GM12878 (cell line): ENCODE results near the gene SLC16A6. TPM values are rescaled to one million over a fixed set of nuclear protein-coding genes. Genes with fewer than 3 reads are reported as not detected.
A peak's percentile ranks its signal among the peaks of the same experiment; 100 is the strongest.

Experiments used
- BACH1 ChIP-seq: fragments of 450-650 bp; IDR thresholded peaks from 2 replicates; pipeline ENCODE4 v1.6.1; 2017; ENCODE audit warnings: mild to moderate bottlenecking, borderline replicate concordance
- BHLHE40 ChIP-seq, 2 experiments: fragments of 450-650 bp in 1 of 2; IDR thresholded peaks; 2 replicates each; pipeline ENCODE4 v1.6.1; 2011 to 2017; ENCODE audit warnings: low read depth in 2 of 2, borderline replicate concordance in 1 of 2, improper control_type of control experiment in 1 of 2, low read length in 1 of 2, mild to moderate bottlenecking in 1 of 2
- ESRRA ChIP-seq: IDR thresholded peaks from 2 replicates; pipeline ENCODE4 v1.6.1; 2012; ENCODE audit warnings: mild to moderate bottlenecking, low read length, improper control_type of control experiment
- IKZF1 ChIP-seq: fragments of 450-650 bp; conservative IDR thresholded peaks from 2 replicates; pipeline ENCODE4 v1.6.1; 2017; ENCODE audit warnings: antibody characterized with exemption, mild to moderate bottlenecking
- MLLT1 ChIP-seq: fragments of 450-650 bp; IDR thresholded peaks from 2 replicates; pipeline ENCODE4 v1.6.1; 2016; ENCODE audit warnings: mild to moderate bottlenecking
- MYB ChIP-seq: fragments of 150-350 bp; IDR thresholded peaks from 2 replicates; pipeline ENCODE4 v1.6.1; 2014; ENCODE audit warnings: mild to moderate bottlenecking, low read depth, low read length, borderline replicate concordance
- PAX8 ChIP-seq: fragments of 450-650 bp; IDR thresholded peaks from 2 replicates; pipeline ENCODE4 v1.6.1; 2017; ENCODE audit warnings: mild to moderate bottlenecking, moderate library complexity
- POLR2AphosphoS5 ChIP-seq: IDR thresholded peaks from 2 replicates; pipeline ENCODE4 v1.6.1; 2011; ENCODE audit warnings: mild to moderate bottlenecking, low read length, inconsistent platforms
- RB1 ChIP-seq: fragments of 450-650 bp; formaldehyde crosslinking; IDR thresholded peaks from 2 replicates; pipeline ENCODE4 v1.6.1; 2017; ENCODE audit warnings: mild to moderate bottlenecking, borderline replicate concordance
- RUNX3 ChIP-seq: IDR thresholded peaks from 2 replicates; pipeline ENCODE4 v1.6.1; 2012; ENCODE audit warnings: low read length, inconsistent platforms
- SIN3A ChIP-seq: IDR thresholded peaks from 2 replicates; pipeline ENCODE4 v1.6.1; 2012; ENCODE audit warnings: low read depth, low read length, improper control_type of control experiment
- SIX5 ChIP-seq: IDR thresholded peaks from 2 replicates; pipeline ENCODE4 v1.6.1; 2011; ENCODE audit warnings: mild to moderate bottlenecking, low read depth, low read length, moderate library complexity; ENCODE audit not compliant: severe bottlenecking
- SMAD5 ChIP-seq: IDR thresholded peaks from 2 replicates; pipeline ENCODE4 v1.6.1; 2016; ENCODE audit warnings: antibody characterized with exemption, low read depth
- SMARCA5 ChIP-seq: fragments of 450-650 bp; IDR thresholded peaks from 2 replicates; pipeline ENCODE4 v1.6.1; 2017; ENCODE audit warnings: mild to moderate bottlenecking
- TCF3 ChIP-seq: IDR thresholded peaks from 2 replicates; pipeline ENCODE4 v1.6.1; 2012; ENCODE audit warnings: low read depth, mild to moderate bottlenecking, low read length, borderline replicate concordance; ENCODE audit not compliant: insufficient read depth
- TCF7 ChIP-seq: IDR thresholded peaks from 2 replicates; pipeline ENCODE4 v1.6.1; 2014; ENCODE audit warnings: antibody characterized with exemption, borderline replicate concordance
- polyA plus RNA-seq, 11 experiments: library from polyadenylated mRNA; depleted of rRNA in 4 of 11; unstranded in 6 of 11; stranded (reverse) in 5 of 11; fragments of >200 nt; fragmentation: Nextera tagmentation in 4 of 11; fragmentation: Illumina TruSeq in 1 of 11; extraction: Ambion mirVana in 4 of 11; extraction: Trizol in 1 of 11; gene quantifications; 1 replicate in 1 of 11; 2 replicates in 10 of 11; pipeline versions ENCODE4 v1.2.1 to v1.2.3, GENCODE V29; 2011 to 2016; ENCODE audit warnings: inconsistent platforms in 2 of 11, missing spikeins in 2 of 11, low read depth in 1 of 11
- total RNA-seq, 4 experiments: library from RNA; depleted of rRNA in 3 of 4; stranded (reverse); fragments of >200 nt in 3 of 4; fragmentation: Illumina TruSeq in 1 of 4; extraction: Trizol in 1 of 4; gene quantifications; 2 replicates each; pipeline versions ENCODE4 v1.2.1 to v1.2.3, GENCODE V29; 2013 to 2021
- TF ChIP-seq, protein P1 (sequence below): fragments of 450-650 bp; IDR thresholded peaks from 2 replicates; pipeline ENCODE4 v1.6.1; 2014; ENCODE audit warnings: mild to moderate bottlenecking
- TF ChIP-seq, protein P2 (sequence below), 3 experiments: IDR thresholded peaks in 2 of 3; conservative IDR thresholded peaks in 1 of 3; 2 replicates each; pipeline ENCODE4 v1.5.1; 2011; ENCODE audit warnings: low read depth in 3 of 3, low read length in 3 of 3, mild to moderate bottlenecking in 3 of 3, control low read depth in 2 of 3, moderate library complexity in 2 of 3, inconsistent platforms in 1 of 3, mixed read lengths in 1 of 3; ENCODE audit not compliant: control insufficient read depth in 2 of 3, insufficient read depth in 1 of 3; ENCODE audit errors: extremely low read depth in 1 of 3
- TF ChIP-seq, protein P3 (sequence below): fragments of 450-650 bp; IDR thresholded peaks from 2 replicates; pipeline ENCODE4 v1.6.1; 2017; ENCODE audit warnings: antibody characterized with exemption, mild to moderate bottlenecking, moderate library complexity
- TF ChIP-seq, protein P4 (sequence below): fragments of 450-650 bp; conservative IDR thresholded peaks from 2 replicates; pipeline ENCODE4 v1.6.1; 2017; ENCODE audit warnings: mild to moderate bottlenecking, moderate library complexity

The SLC16A6 gene
- total and polyA plus RNA-seq, 10 of the 15 experiments (the other 5 are each of a cell fraction or from before 2014, with no cell fraction given) = 2.4 to 8.8 (median 6.0) TPM

GRCh38 chr17:68290955-68291835 lies at the start of gene SLC16A6, which contains the start of gene ARSG (continued):
- TF ChIP-seq, protein P1, sequence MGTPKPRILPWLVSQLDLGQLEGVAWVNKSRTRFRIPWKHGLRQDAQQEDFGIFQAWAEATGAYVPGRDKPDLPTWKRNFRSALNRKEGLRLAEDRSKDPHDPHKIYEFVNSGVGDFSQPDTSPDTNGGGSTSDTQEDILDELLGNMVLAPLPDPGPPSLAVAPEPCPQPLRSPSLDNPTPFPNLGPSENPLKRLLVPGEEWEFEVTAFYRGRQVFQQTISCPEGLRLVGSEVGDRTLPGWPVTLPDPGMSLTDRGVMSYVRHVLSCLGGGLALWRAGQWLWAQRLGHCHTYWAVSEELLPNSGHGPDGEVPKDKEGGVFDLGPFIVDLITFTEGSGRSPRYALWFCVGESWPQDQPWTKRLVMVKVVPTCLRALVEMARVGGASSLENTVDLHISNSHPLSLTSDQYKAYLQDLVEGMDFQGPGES = no peak
- TF ChIP-seq SMARCA5 (0 out of 2 replicates have a peak, but pooled peaks have one; percentile 54), POLR2AphosphoS5 (peak; percentile 69; the same call in 1 of the 2 replicates), MLLT1 (no peak), BACH1 (peak; percentile 85), RUNX3 (0 out of 2 replicates have a peak, but pooled peaks have one; percentile 13), TCF3 (0 out of 2 replicates have a peak, but pooled peaks have one; percentile 62), BHLHE40 (IDR thresholded peaks at IDR 0.05; ENCODE audit: borderline replicate concordance in 1 of 2, low read depth in 2 of 2, low read length in 1 of 2) (peak in 1 of 2 experiments; percentile 62; a peak in 2 of 4 replicates), SIN3A (peak; percentile 2; the same call in 1 of the 2 replicates), PAX8 (no peak), SIX5 (no peak), MYB (no peak), ESRRA (no peak), RB1 (peak; percentile 62; the same call in 1 of the 2 replicates), SMAD5 (no peak), TCF7 (no peak), IKZF1 (no peak)
- TF ChIP-seq, protein P2, sequence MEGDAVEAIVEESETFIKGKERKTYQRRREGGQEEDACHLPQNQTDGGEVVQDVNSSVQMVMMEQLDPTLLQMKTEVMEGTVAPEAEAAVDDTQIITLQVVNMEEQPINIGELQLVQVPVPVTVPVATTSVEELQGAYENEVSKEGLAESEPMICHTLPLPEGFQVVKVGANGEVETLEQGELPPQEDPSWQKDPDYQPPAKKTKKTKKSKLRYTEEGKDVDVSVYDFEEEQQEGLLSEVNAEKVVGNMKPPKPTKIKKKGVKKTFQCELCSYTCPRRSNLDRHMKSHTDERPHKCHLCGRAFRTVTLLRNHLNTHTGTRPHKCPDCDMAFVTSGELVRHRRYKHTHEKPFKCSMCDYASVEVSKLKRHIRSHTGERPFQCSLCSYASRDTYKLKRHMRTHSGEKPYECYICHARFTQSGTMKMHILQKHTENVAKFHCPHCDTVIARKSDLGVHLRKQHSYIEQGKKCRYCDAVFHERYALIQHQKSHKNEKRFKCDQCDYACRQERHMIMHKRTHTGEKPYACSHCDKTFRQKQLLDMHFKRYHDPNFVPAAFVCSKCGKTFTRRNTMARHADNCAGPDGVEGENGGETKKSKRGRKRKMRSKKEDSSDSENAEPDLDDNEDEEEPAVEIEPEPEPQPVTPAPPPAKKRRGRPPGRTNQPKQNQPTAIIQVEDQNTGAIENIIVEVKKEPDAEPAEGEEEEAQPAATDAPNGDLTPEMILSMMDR (IDR thresholded peaks at IDR 0.05 in 2 of 3, conservative IDR thresholded peaks at IDR 0.05 in 1 of 3; ENCODE audit: control insufficient read depth in 2 of 3, extremely low read depth in 1 of 3, insufficient read depth in 1 of 3, low read depth in 3 of 3, low read length in 3 of 3) = no peak
- TF ChIP-seq, protein P3, sequence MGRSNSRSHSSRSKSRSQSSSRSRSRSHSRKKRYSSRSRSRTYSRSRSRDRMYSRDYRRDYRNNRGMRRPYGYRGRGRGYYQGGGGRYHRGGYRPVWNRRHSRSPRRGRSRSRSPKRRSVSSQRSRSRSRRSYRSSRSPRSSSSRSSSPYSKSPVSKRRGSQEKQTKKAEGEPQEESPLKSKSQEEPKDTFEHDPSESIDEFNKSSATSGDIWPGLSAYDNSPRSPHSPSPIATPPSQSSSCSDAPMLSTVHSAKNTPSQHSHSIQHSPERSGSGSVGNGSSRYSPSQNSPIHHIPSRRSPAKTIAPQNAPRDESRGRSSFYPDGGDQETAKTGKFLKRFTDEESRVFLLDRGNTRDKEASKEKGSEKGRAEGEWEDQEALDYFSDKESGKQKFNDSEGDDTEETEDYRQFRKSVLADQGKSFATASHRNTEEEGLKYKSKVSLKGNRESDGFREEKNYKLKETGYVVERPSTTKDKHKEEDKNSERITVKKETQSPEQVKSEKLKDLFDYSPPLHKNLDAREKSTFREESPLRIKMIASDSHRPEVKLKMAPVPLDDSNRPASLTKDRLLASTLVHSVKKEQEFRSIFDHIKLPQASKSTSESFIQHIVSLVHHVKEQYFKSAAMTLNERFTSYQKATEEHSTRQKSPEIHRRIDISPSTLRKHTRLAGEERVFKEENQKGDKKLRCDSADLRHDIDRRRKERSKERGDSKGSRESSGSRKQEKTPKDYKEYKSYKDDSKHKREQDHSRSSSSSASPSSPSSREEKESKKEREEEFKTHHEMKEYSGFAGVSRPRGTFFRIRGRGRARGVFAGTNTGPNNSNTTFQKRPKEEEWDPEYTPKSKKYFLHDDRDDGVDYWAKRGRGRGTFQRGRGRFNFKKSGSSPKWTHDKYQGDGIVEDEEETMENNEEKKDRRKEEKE = no peak
- TF ChIP-seq, protein P4, sequence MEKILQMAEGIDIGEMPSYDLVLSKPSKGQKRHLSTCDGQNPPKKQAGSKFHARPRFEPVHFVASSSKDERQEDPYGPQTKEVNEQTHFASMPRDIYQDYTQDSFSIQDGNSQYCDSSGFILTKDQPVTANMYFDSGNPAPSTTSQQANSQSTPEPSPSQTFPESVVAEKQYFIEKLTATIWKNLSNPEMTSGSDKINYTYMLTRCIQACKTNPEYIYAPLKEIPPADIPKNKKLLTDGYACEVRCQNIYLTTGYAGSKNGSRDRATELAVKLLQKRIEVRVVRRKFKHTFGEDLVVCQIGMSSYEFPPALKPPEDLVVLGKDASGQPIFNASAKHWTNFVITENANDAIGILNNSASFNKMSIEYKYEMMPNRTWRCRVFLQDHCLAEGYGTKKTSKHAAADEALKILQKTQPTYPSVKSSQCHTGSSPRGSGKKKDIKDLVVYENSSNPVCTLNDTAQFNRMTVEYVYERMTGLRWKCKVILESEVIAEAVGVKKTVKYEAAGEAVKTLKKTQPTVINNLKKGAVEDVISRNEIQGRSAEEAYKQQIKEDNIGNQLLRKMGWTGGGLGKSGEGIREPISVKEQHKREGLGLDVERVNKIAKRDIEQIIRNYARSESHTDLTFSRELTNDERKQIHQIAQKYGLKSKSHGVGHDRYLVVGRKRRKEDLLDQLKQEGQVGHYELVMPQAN = peak; percentile 87
